ENCODE results near the gene RBPMS2. TPM values are rescaled to one million over a fixed set of nuclear protein-coding genes. Genes with fewer than 3 reads are reported as not detected.

The RBPMS2 gene
- total RNA-seq, 1 experiment from 2014 or later, result 0.16 TPM

- BruUV-seq (replicated peaks), result no TSS peak
- Mint-ChIP-seq H3K36me3 (ENCODE audit: insufficient read depth, unreplicated experiment) (no peaks in the 10 kb centered on the region), H3K4me3 (ENCODE audit: unreplicated experiment) (no peak overlapping the region)
These were observed 44.2 kb downstream of the RBPMS2 start for GRCh38 chr15:64731012-64731804.

GRCh38 chr15:64730151-64730550 is 45.2 kb downstream of the RBPMS2 start:
- BruUV-seq (replicated peaks), result no TSS peak
- no peak for TF ChIP-seq CTCF (IDR thresholded peaks at IDR 0.05; ENCODE audit: unreplicated experiment)
- intact Hi-C loops (cut with micrococcal nuclease), result loop anchor here (5.0 to 10.0 kb wide), 2 partner anchors 302 to 545 kb away; no protein-coding TSS in a partner anchor

More at GRCh38 chr15:64731012-64731804, 44.2 kb downstream of the RBPMS2 start:
- H3K4me1 Mint-ChIP-seq (ENCODE audit: insufficient read depth, unreplicated experiment), result peaks cover 16% of the 10 kb centered on the region
- ChIA-PET CTCF (interaction anchor here (0.6 to 11.0 kb wide), 28 partner anchors 11 to 544 kb away, joined by 3 to 274 read pairs (median 4); partner anchors contain the start of gene UBAP1L), POLR2A (interaction anchor here (0.7 to 1.4 kb wide), 2 partner anchors 79 to 484 kb away, joined by 3 to 5 read pairs; no protein-coding TSS in a partner anchor)
- intact Hi-C loops (cut with micrococcal nuclease), result loop anchor here (1.0 to 10.0 kb wide), 3 partner anchors 79 to 544 kb away; no protein-coding TSS in a partner anchor
- H3K9me3 Mint-ChIP-seq (ENCODE audit: unreplicated experiment), result no peaks in the 10 kb centered on the region
- peak; percentile 88 for TF ChIP-seq CTCF (IDR thresholded peaks at IDR 0.05; ENCODE audit: unreplicated experiment)
- peaks cover 10% of the 10 kb centered on the region for H3K27me3 Mint-ChIP-seq (ENCODE audit: insufficient read depth, unreplicated experiment)
- no peak overlapping the region for H3K27ac Mint-ChIP-seq (ENCODE audit: low read depth, unreplicated experiment)
- peak; percentile 88 for DNase-seq (ENCODE audit: unreplicated experiment)

DNA sequence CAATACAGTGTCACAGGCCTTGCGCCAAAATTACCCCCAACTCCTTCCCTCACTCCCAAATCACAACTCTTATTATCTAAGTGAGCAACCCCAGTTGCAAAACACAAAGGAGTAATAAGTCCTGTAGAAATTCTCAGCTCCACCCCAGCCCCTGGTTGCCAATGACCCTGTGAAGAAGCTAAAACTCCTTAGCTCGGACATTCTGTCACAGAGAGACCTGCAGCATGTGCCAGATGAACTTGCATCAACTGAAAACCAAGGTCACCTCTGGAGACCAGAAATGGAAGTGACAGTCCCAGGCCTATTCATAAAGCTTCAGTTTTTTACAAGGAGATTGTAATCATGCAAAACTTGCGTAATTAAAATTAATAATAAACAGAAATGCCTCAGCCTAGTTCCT is 55.2 kb downstream of the RBPMS2 start:
- intact Hi-C loops (cut with micrococcal nuclease), result no loop called here
- Mint-ChIP-seq H3K9me3 (ENCODE audit: unreplicated experiment) (no peaks in the 10 kb centered on the region), H3K4me1 (ENCODE audit: insufficient read depth, unreplicated experiment) (no peaks in the 10 kb centered on the region), H3K27ac (ENCODE audit: low read depth, unreplicated experiment) (no peak overlapping the region), H3K27me3 (ENCODE audit: insufficient read depth, unreplicated experiment) (no peaks in the 10 kb centered on the region), H3K4me3 (ENCODE audit: unreplicated experiment) (no peak overlapping the region), H3K36me3 (ENCODE audit: insufficient read depth, unreplicated experiment) (no peaks in the 10 kb centered on the region)
- no TSS peak for BruUV-seq (replicated peaks)
- no peak for TF ChIP-seq CTCF (IDR thresholded peaks at IDR 0.05; ENCODE audit: unreplicated experiment)
- ChIA-PET POLR2A (interaction anchor here (0.6 to 1.4 kb wide), 3 partner anchors 15 to 265 kb away, joined by 3 to 4 read pairs (median 3); no protein-coding TSS in a partner anchor), CTCF (interaction anchor here (0.7 to 2.2 kb wide), 5 partner anchors 12 to 567 kb away, joined by 4 to 19 read pairs (median 5); no protein-coding TSS in a partner anchor)
- no peak for DNase-seq (ENCODE audit: unreplicated experiment)

More at GRCh38 chr15:64730151-64730550, 45.2 kb downstream of the RBPMS2 start:
- peaks cover 16% of the 10 kb centered on the region for H3K4me1 Mint-ChIP-seq (ENCODE audit: insufficient read depth, unreplicated experiment)
- no peaks in the 10 kb centered on the region for H3K9me3 Mint-ChIP-seq (ENCODE audit: unreplicated experiment)
- ChIA-PET POLR2A (interaction anchor here (0.6 to 0.7 kb wide), 2 partner anchors 26 to 483 kb away, joined by 3 read pairs; no protein-coding TSS in a partner anchor), CTCF (interaction anchor here (0.6 to 11.0 kb wide), 20 partner anchors 14 to 785 kb away, joined by 3 to 274 read pairs (median 4); partner anchors contain the start of gene UBAP1L)
- peaks cover 10% of the 10 kb centered on the region for H3K27me3 Mint-ChIP-seq (ENCODE audit: insufficient read depth, unreplicated experiment)
- H3K27ac Mint-ChIP-seq (ENCODE audit: low read depth, unreplicated experiment), result no peak overlapping the region
- no peak overlapping the region for H3K4me3 Mint-ChIP-seq (ENCODE audit: unreplicated experiment)
- no peak for DNase-seq (ENCODE audit: unreplicated experiment)
- H3K36me3 Mint-ChIP-seq (ENCODE audit: insufficient read depth, unreplicated experiment), result no peaks in the 10 kb centered on the region

All from MCF 10A (cell line).